ENCODE data around the gene MARCHF10. TPM values are rescaled to one million over a fixed set of nuclear protein-coding genes. Genes with fewer than 3 reads are reported as not detected.

MARCHF10 gene
- total RNA-seq, 2 experiments from 2014 or later = not detected

GRCh38 chr17:62713086-62713881 is 94.8 kb downstream of the MARCHF10 start:
- Histone ChIP-seq H3K4me1 (ENCODE audit: insufficient read depth, low read length, poor library complexity, severe bottlenecking) (no peaks in the 10 kb centered on the region), H3K9me2 (ENCODE audit: insufficient read depth, low read length) (no peaks in the 10 kb centered on the region), H2AFZ (ENCODE audit: low read length) (no peak overlapping the region), H3K27ac (ENCODE audit: low read depth, low read length, poor library complexity, severe bottlenecking) (no peak overlapping the region), H3K4me2 (ENCODE audit: low read length) (no peak overlapping the region), H3K36me3 (ENCODE audit: insufficient read depth, low read length) (no peaks in the 10 kb centered on the region), H3K79me2 (ENCODE audit: insufficient read depth, low read depth, low read length) (no peaks in the 10 kb centered on the region), H3K4me3 (ENCODE audit: low read depth, low read length, poor library complexity, severe bottlenecking) (no peak overlapping the region), H4K20me1 (ENCODE audit: insufficient read depth, low read length) (no peaks in the 10 kb centered on the region), H3K9me3 (ENCODE audit: low read length) (no peaks in the 10 kb centered on the region)
- TF ChIP-seq EZH2phosphoT487 (IDR thresholded peaks at IDR 0.05; ENCODE audit: borderline replicate concordance, low read depth, low read length) = no peak
- TF ChIP-seq, protein P1, sequence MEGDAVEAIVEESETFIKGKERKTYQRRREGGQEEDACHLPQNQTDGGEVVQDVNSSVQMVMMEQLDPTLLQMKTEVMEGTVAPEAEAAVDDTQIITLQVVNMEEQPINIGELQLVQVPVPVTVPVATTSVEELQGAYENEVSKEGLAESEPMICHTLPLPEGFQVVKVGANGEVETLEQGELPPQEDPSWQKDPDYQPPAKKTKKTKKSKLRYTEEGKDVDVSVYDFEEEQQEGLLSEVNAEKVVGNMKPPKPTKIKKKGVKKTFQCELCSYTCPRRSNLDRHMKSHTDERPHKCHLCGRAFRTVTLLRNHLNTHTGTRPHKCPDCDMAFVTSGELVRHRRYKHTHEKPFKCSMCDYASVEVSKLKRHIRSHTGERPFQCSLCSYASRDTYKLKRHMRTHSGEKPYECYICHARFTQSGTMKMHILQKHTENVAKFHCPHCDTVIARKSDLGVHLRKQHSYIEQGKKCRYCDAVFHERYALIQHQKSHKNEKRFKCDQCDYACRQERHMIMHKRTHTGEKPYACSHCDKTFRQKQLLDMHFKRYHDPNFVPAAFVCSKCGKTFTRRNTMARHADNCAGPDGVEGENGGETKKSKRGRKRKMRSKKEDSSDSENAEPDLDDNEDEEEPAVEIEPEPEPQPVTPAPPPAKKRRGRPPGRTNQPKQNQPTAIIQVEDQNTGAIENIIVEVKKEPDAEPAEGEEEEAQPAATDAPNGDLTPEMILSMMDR (conservative IDR thresholded peaks at IDR 0.05; ENCODE audit: low read length) = no peak
- no peak for DNase-seq (ENCODE audit: low spot score)
- intact Hi-C loops (cut with micrococcal nuclease; ENCODE audit: unreplicated experiment) = no loop called here
- no TSS peak for BruUV-seq (replicated peaks)
- ChIA-PET POLR2A (no interaction called here), CTCF (ENCODE audit: unreplicated experiment) (no interaction called here)

DNA sequence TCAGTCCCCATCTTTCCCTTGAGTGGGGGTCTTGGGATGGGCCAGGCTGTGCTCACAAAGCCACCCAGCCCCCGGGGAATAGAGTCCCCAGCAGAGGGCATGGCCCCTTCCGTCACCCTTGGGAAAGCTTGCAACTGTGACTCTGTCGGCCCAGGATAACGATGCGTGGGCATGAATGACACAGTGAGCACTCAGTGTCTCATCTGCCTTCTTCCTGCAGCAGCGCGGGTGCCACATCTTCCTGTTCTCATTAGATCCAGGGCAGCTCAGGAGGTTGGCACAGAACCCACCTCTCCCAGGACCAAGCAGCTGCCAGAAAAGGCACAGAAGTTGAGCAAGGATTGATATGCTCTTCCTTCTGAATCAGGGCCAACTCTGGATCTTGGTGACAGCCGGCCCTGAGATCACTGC is 95.9 kb downstream of the MARCHF10 start:
- Histone ChIP-seq H3K4me3 (ENCODE audit: low read depth, low read length, poor library complexity, severe bottlenecking) (no peak overlapping the region), H3K36me3 (ENCODE audit: insufficient read depth, low read length) (no peaks in the 10 kb centered on the region), H3K4me1 (ENCODE audit: insufficient read depth, low read length, poor library complexity, severe bottlenecking) (no peaks in the 10 kb centered on the region), H3K27ac (ENCODE audit: low read depth, low read length, poor library complexity, severe bottlenecking) (no peak overlapping the region), H2AFZ (ENCODE audit: low read length) (no peak overlapping the region), H3K9me2 (ENCODE audit: insufficient read depth, low read length) (no peaks in the 10 kb centered on the region), H3K9me3 (ENCODE audit: low read length) (no peaks in the 10 kb centered on the region), H4K20me1 (ENCODE audit: insufficient read depth, low read length) (no peaks in the 10 kb centered on the region), H3K4me2 (ENCODE audit: low read length) (no peak overlapping the region), H3K79me2 (ENCODE audit: insufficient read depth, low read depth, low read length) (no peaks in the 10 kb centered on the region)
- no TSS peak for BruUV-seq (replicated peaks)
- POLR2A ChIA-PET = interaction anchor here (0.6 kb wide), 1 partner anchor 9 kb away, joined by 3 read pairs; no protein-coding TSS in a partner anchor
- CTCF ChIA-PET (ENCODE audit: unreplicated experiment) = no interaction called here
- no peak for DNase-seq (ENCODE audit: low spot score)
- no peak for TF ChIP-seq EZH2phosphoT487 (IDR thresholded peaks at IDR 0.05; ENCODE audit: borderline replicate concordance, low read depth, low read length)
- TF ChIP-seq, protein P1 (conservative IDR thresholded peaks at IDR 0.05; ENCODE audit: low read length) = no peak
- intact Hi-C loops (cut with micrococcal nuclease; ENCODE audit: unreplicated experiment) = no loop called here

- TF ChIP-seq EZH2phosphoT487 (IDR thresholded peaks at IDR 0.05; ENCODE audit: borderline replicate concordance, low read depth, low read length) = no peak
- TF ChIP-seq, protein P1 (conservative IDR thresholded peaks at IDR 0.05; ENCODE audit: low read length) = no peak
- ChIA-PET CTCF (ENCODE audit: unreplicated experiment) (no interaction called here), POLR2A (no interaction called here)
- H3K9me2 ChIP-seq (ENCODE audit: insufficient read depth, low read length) = no peaks in the 10 kb centered on the region
- no peaks in the 10 kb centered on the region for H3K79me2 ChIP-seq (ENCODE audit: insufficient read depth, low read depth, low read length)
- no peaks in the 10 kb centered on the region for H3K9me3 ChIP-seq (ENCODE audit: low read length)
- H4K20me1 ChIP-seq (ENCODE audit: insufficient read depth, low read length) = no peaks in the 10 kb centered on the region
- H2AFZ ChIP-seq (ENCODE audit: low read length) = no peak overlapping the region
- no peaks in the 10 kb centered on the region for H3K36me3 ChIP-seq (ENCODE audit: insufficient read depth, low read length)
- no peak overlapping the region for H3K27ac ChIP-seq (ENCODE audit: low read depth, low read length, poor library complexity, severe bottlenecking)
- no peaks in the 10 kb centered on the region for H3K4me1 ChIP-seq (ENCODE audit: insufficient read depth, low read length, poor library complexity, severe bottlenecking)
- DNase-seq (ENCODE audit: low spot score) = no peak
- intact Hi-C loops (cut with micrococcal nuclease; ENCODE audit: unreplicated experiment) = no loop called here
- H3K4me2 ChIP-seq (ENCODE audit: low read length) = no peak overlapping the region
- H3K4me3 ChIP-seq (ENCODE audit: low read depth, low read length, poor library complexity, severe bottlenecking) = no peak overlapping the region
- BruUV-seq (replicated peaks) = no TSS peak
Measured at GRCh38 chr17:62708587-62708986, 99.5 kb downstream of the MARCHF10 start.
